Type B pancreatic cell (in vitro differentiated cells): ENCODE measurements around the gene RPS14. TPM values are rescaled to one million over a fixed set of nuclear protein-coding genes. Genes with fewer than 3 reads are reported as not detected.

ENCODE experiments used
- DNase-seq: peaks from one replicate; pipeline ENCODE4 v3.0.0; 2021; ENCODE audit warnings: mixed read lengths; ENCODE audit not compliant: unreplicated experiment; ENCODE audit errors: extremely low spot score
- H3K27ac Mint-ChIP-seq: 2 replicates; pipeline ENCODE4 v1.8.0; 2021; ENCODE audit warnings: mild to moderate bottlenecking, mixed read lengths
- H3K27me3 Mint-ChIP-seq: 2 replicates; pipeline ENCODE4 v1.8.0; 2021; ENCODE audit warnings: mixed read lengths
- H3K36me3 Mint-ChIP-seq: 2 replicates; pipeline ENCODE4 v1.8.0; 2021; ENCODE audit warnings: mixed read lengths
- H3K4me1 Mint-ChIP-seq: one replicate; pipeline ENCODE4 v1.8.0; 2021; ENCODE audit warnings: mixed read lengths; ENCODE audit not compliant: unreplicated experiment
- H3K4me3 Mint-ChIP-seq: 2 replicates; pipeline ENCODE4 v1.8.0; 2021; ENCODE audit warnings: mild to moderate bottlenecking, mixed read lengths
- H3K9me3 Mint-ChIP-seq: 2 replicates; pipeline ENCODE4 v1.8.0; 2021; ENCODE audit warnings: mixed read lengths
- total RNA-seq: library from RNA; stranded (reverse); gene quantifications from 2 replicates; pipeline ENCODE4 v1.2.1, GENCODE V29; 2021; ENCODE audit warnings: low replicate concordance
- TF ChIP-seq, protein P1 (sequence below): fragments of 200-600 bp; sonication (generic); conservative IDR thresholded peaks from 2 replicates; pipeline ENCODE4 v1.5.0; 2021; ENCODE audit warnings: antibody characterized with exemption, mild to moderate bottlenecking

RPS14 gene
- total RNA-seq, 1 donor from 2014 or later = 2,469 TPM

DNA sequence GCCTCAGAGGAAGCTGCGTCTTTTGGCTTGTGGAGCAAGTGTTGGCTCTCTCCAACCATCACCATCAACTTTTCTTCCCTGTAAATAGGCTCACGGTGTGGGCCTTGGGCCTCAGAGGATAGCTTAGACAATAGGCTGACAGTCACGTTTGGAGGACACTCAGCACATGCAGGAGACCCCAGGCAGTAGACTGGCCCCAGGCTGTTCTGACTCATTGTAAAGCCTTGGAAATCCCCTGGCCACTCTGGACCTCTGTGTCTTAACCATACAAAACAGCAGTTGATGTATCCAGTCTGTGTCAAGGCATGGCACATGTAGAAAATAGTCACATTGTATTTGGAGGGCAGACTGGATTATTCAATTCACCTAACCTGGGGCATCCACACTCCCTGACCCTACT, 55.4 kb downstream of the RPS14 start:
- Mint-ChIP-seq H3K36me3 (peaks cover 27% of the 10 kb centered on the region), H3K27me3 (no peaks in the 10 kb centered on the region), H3K4me3 (no peak overlapping the region), H3K4me1 (peaks cover 7% of the 10 kb centered on the region), H3K27ac (no peak overlapping the region), H3K9me3 (no peaks in the 10 kb centered on the region)
- TF ChIP-seq, protein P1, sequence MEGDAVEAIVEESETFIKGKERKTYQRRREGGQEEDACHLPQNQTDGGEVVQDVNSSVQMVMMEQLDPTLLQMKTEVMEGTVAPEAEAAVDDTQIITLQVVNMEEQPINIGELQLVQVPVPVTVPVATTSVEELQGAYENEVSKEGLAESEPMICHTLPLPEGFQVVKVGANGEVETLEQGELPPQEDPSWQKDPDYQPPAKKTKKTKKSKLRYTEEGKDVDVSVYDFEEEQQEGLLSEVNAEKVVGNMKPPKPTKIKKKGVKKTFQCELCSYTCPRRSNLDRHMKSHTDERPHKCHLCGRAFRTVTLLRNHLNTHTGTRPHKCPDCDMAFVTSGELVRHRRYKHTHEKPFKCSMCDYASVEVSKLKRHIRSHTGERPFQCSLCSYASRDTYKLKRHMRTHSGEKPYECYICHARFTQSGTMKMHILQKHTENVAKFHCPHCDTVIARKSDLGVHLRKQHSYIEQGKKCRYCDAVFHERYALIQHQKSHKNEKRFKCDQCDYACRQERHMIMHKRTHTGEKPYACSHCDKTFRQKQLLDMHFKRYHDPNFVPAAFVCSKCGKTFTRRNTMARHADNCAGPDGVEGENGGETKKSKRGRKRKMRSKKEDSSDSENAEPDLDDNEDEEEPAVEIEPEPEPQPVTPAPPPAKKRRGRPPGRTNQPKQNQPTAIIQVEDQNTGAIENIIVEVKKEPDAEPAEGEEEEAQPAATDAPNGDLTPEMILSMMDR = no peak
- no peak for DNase-seq

DNA sequence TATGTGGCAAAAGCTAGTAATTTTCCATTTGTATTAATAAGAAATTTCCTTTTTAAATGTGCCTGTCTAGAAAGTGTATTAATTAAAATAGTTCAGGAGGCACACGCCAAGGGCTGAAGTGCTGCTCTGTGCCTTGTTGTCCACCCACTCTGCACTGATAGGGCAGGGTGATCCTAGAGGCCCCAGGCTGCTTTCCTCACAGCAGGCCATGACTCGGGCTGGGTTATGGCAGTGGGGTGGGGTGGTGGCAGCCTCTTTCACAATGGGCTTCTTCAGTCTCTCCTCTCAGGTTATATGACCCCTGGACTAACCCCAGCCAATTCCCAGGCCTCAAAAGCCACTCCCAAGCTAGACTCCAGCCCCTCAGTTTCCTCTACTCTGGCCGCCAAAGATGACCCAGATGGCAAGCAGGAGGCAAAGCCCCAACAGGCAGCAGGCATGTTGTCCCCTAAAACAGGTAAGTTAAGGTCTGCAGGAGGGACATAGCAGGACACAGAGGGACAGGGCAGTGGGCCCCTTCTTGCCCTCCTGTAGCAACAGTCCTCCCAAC, 56.4 kb downstream of the RPS14 start:
- no peaks in the 10 kb centered on the region for H3K27me3 Mint-ChIP-seq
- no peak for DNase-seq
- H3K27ac Mint-ChIP-seq = no peak overlapping the region
- H3K36me3 Mint-ChIP-seq = peaks cover 25% of the 10 kb centered on the region
- TF ChIP-seq, protein P1 = no peak
- no peaks in the 10 kb centered on the region for H3K9me3 Mint-ChIP-seq
- H3K4me3 Mint-ChIP-seq = no peak overlapping the region
- H3K4me1 Mint-ChIP-seq = peaks cover 8% of the 10 kb centered on the region

DNA sequence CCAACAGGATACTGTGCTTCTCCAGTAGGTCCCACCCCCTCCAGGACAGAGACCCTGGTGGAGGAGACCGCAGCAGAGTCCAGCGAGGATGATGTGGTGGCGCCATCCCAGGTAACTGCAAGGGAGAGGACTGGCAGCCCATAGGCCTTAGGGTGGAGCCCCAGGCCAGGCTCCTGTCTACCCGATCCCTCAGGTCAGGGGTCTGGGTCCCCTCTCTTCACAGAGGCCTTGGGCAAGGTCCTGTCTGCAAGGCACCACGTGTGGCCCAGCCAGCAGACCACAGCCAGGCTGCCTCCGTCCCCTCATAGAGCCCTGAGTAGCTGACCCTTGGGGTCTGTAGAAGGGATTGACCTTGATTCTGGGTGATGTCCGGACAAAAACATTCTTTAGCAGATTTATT, 56.9 kb downstream of the RPS14 start:
- no peak overlapping the region for H3K27ac Mint-ChIP-seq
- peaks cover 8% of the 10 kb centered on the region for H3K4me1 Mint-ChIP-seq
- no peak overlapping the region for H3K4me3 Mint-ChIP-seq
- peaks cover 25% of the 10 kb centered on the region for H3K36me3 Mint-ChIP-seq
- TF ChIP-seq, protein P1 = no peak
- H3K9me3 Mint-ChIP-seq = no peaks in the 10 kb centered on the region
- H3K27me3 Mint-ChIP-seq = no peaks in the 10 kb centered on the region
- no peak for DNase-seq

Other genes starting within 250 kb of the RPS14 start
- 0.26 and 3.7 TPM in 2 replicates for gene CAMK2A, start 160.0 kb downstream of the RPS14 start, total RNA-seq
- 1.4 and 4.6 TPM in 2 replicates for gene ARSI, start 146.8 kb downstream of the RPS14 start, total RNA-seq
- 42.6 and 65.3 TPM in 2 replicates for gene TCOF1, start 92.0 kb downstream of the RPS14 start, total RNA-seq
- gene CD74, start 36.8 kb downstream of the RPS14 start, total RNA-seq = 24.9 and 37.2 TPM in 2 replicates
- 96.5 and 101 TPM in 2 replicates for gene NDST1, start 58.4 kb upstream of the RPS14 start, total RNA-seq
- gene SYNPO, start 190.9 kb upstream of the RPS14 start, total RNA-seq = 2.8 and 24.5 TPM in 2 replicates
- gene MYOZ3, start 211.5 kb upstream of the RPS14 start, total RNA-seq = 0.17 and 6.1 TPM in 2 replicates